GM23338 (cell line): ENCODE results near the gene TTC23.

ENCODE experiments used
- CREB1 ChIP-seq: fragments of 250-450 bp; sonication (Bioruptor Pico); IDR thresholded peaks from 2 replicates; pipeline ENCODE4 v1.5.0; 2020; ENCODE audit warnings: low read depth, mild to moderate bottlenecking, moderate library complexity
- CTCF ChIP-seq, 2 experiments: fragments of 200-600 bp in 1 of 2; sonication (generic) in 1 of 2; conservative IDR thresholded peaks; 2 replicates each; pipeline versions ENCODE4 v1.5.1 to v1.6.1; 2016 to 2017; ENCODE audit warnings: antibody characterized with exemption in 2 of 2, low read depth in 2 of 2, mild to moderate bottlenecking in 2 of 2, moderate library complexity in 1 of 2
- ETS1 ChIP-seq: IDR thresholded peaks from 2 replicates; pipeline ENCODE4 v1.6.1; 2016; ENCODE audit warnings: antibody characterized with exemption
- EZH2 ChIP-seq: fragments of 200-600 bp; sonication (generic); IDR thresholded peaks from one replicate; pipeline ENCODE4 v1.8.0; 2017; ENCODE audit warnings: antibody characterized with exemption, mild to moderate bottlenecking, low read depth; ENCODE audit not compliant: unreplicated experiment
- EZH2phosphoT487 ChIP-seq: fragments of 200-600 bp; sonication (generic); IDR thresholded peaks from one replicate; pipeline ENCODE4 v1.8.1; 2018; ENCODE audit warnings: antibody characterized with exemption; ENCODE audit not compliant: unreplicated experiment
- JUNB ChIP-seq: IDR thresholded peaks from one replicate; pipeline ENCODE4 v1.6.1; 2016; ENCODE audit warnings: antibody characterized with exemption; ENCODE audit not compliant: unreplicated experiment
- NANOG ChIP-seq: IDR thresholded peaks from 2 replicates; pipeline ENCODE4 v1.6.1; 2016; ENCODE audit warnings: antibody characterized with exemption, borderline replicate concordance
- POLR2AphosphoS5 ChIP-seq: IDR thresholded peaks from 2 replicates; pipeline ENCODE4 v1.6.1; 2016; ENCODE audit warnings: antibody characterized with exemption, low read depth
- REST ChIP-seq: IDR thresholded peaks from one replicate; pipeline ENCODE4 v1.6.1; 2018; ENCODE audit warnings: antibody characterized with exemption; ENCODE audit not compliant: unreplicated experiment
- ZNF114 ChIP-seq: fragments of 250-450 bp; sonication (Bioruptor Pico); IDR thresholded peaks from 2 replicates; pipeline ENCODE4 v1.5.0; 2020; ENCODE audit warnings: mild to moderate bottlenecking, moderate library complexity

GRCh38 chr15:99279290-99279689, 29.9 kb upstream of the TTC23 start:
- no peak for TF ChIP-seq CTCF (conservative IDR thresholded peaks at IDR 0.05; ENCODE audit: low read depth in 2 of 2)
- TF ChIP-seq POLR2AphosphoS5: no peak
- no peak for TF ChIP-seq EZH2
- TF ChIP-seq EZH2phosphoT487: no peak
- no peak for TF ChIP-seq CREB1 (CRISPR knock-in tag)
- no peak for TF ChIP-seq JUNB
- no peak for TF ChIP-seq ZNF114
- TF ChIP-seq ETS1: no peak
- TF ChIP-seq REST: no peak
- no peak for TF ChIP-seq NANOG
